ENCODE measurements around the gene HNF1B. TPM values are rescaled to one million over a fixed set of nuclear protein-coding genes. Genes with fewer than 3 reads are reported as not detected.

The HNF1B gene
- total and polyA plus RNA-seq, 4 donors = 4.1 to 18.9 (median 12.4) TPM

- Histone ChIP-seq H3K4me3 (no peak overlapping the region), H3K9me3 (ENCODE audit: control insufficient read depth in 4 of 4, insufficient read depth in 3 of 4, low read length in 3 of 4) (peaks cover 0 to 4% (median 0%) of the 10 kb centered on the region in 4 donors), H3K27me3 (ENCODE audit: control insufficient read depth in 3 of 3, insufficient read depth in 3 of 3, low read length in 2 of 3) (no peaks in the 10 kb centered on the region), H3K4me1 (ENCODE audit: control insufficient read depth in 5 of 5, insufficient read depth in 5 of 5, low read length in 5 of 5) (peaks cover 0 to 13% (median 4%) of the 10 kb centered on the region in 5 donors), H3K9ac (ENCODE audit: insufficient read depth in 1 of 2, low read length in 2 of 2) (no peak overlapping the region), H3K27ac (ENCODE audit: low read depth in 1 of 2, low read length in 1 of 2) (no peak overlapping the region), H3K36me3 (ENCODE audit: control insufficient read depth in 4 of 4, insufficient read depth in 4 of 4, low read length in 4 of 4) (no peaks in the 10 kb centered on the region)
- DNase-seq = no peak
- no peak for TF ChIP-seq CTCF (IDR thresholded peaks at IDR 0.05; ENCODE audit: control extremely low read depth, extremely low read depth)
- WGBS, 2 donors = 31 to 51% methylated on average over 6 of the region's 6 CpGs
- no peak for ATAC-seq (ENCODE audit: insufficient read depth, low FRiP score)
Observed at GRCh38 chr17:37766971-37767370, 22.1 kb upstream of the HNF1B start.

GRCh38 chr17:37764383-37764782 is 19.5 kb upstream of the HNF1B start:
- Histone ChIP-seq H3K4me1 (ENCODE audit: control insufficient read depth in 5 of 5, insufficient read depth in 5 of 5, low read length in 5 of 5) (peaks cover 0 to 13% (median 4%) of the 10 kb centered on the region in 5 donors), H3K36me3 (ENCODE audit: control insufficient read depth in 4 of 4, insufficient read depth in 4 of 4, low read length in 4 of 4) (no peaks in the 10 kb centered on the region), H3K9ac (ENCODE audit: insufficient read depth in 1 of 2, low read length in 2 of 2) (no peak overlapping the region), H3K4me3 (no peak overlapping the region), H3K9me3 (ENCODE audit: control insufficient read depth in 4 of 4, insufficient read depth in 3 of 4, low read length in 3 of 4) (peaks cover 0 to 4% (median 0%) of the 10 kb centered on the region in 4 donors), H3K27me3 (ENCODE audit: control insufficient read depth in 3 of 3, insufficient read depth in 3 of 3, low read length in 2 of 3) (no peaks in the 10 kb centered on the region), H3K27ac (ENCODE audit: low read depth in 1 of 2, low read length in 1 of 2) (no peak overlapping the region)
- TF ChIP-seq CTCF (IDR thresholded peaks at IDR 0.05; ENCODE audit: control extremely low read depth, extremely low read depth) = no peak
- ATAC-seq (ENCODE audit: insufficient read depth, low FRiP score) = no peak
- WGBS, 2 donors = 59 to 64% methylated on average over 3 of the region's 3 CpGs
- DNase-seq = no peak

GRCh38 chr17:37762666-37763065 is 17.8 kb upstream of the HNF1B start:
- no peak overlapping the region for H3K27ac ChIP-seq (ENCODE audit: low read depth in 1 of 2, low read length in 1 of 2)
- H3K9me3 ChIP-seq (ENCODE audit: control insufficient read depth in 4 of 4, insufficient read depth in 3 of 4, low read length in 3 of 4) = no peaks in the 10 kb centered on the region
- H3K9ac ChIP-seq (ENCODE audit: insufficient read depth in 1 of 2, low read length in 2 of 2) = no peak overlapping the region
- no peaks in the 10 kb centered on the region for H3K36me3 ChIP-seq (ENCODE audit: control insufficient read depth in 4 of 4, insufficient read depth in 4 of 4, low read length in 4 of 4)
- 65 to 74% methylated on average over 7 of the region's 7 CpGs for WGBS, 2 donors
- DNase-seq (peak; percentile 22 to 78 (median 73)), ATAC-seq (ENCODE audit: insufficient read depth, low FRiP score) (no peak)
- H3K27me3 ChIP-seq (ENCODE audit: control insufficient read depth in 3 of 3, insufficient read depth in 3 of 3, low read length in 2 of 3) = peaks cover 0 to 5% (median 0%) of the 10 kb centered on the region in 3 donors
- H3K4me1 ChIP-seq (ENCODE audit: control insufficient read depth in 5 of 5, insufficient read depth in 5 of 5, low read length in 5 of 5) = peaks cover 0 to 13% (median 4%) of the 10 kb centered on the region in 5 donors
- TF ChIP-seq CTCF (IDR thresholded peaks at IDR 0.05; ENCODE audit: control extremely low read depth, extremely low read depth) = no peak
- no peak overlapping the region for H3K4me3 ChIP-seq

- no peak for ATAC-seq (ENCODE audit: insufficient read depth, low FRiP score)
- peaks cover 0 to 5% (median 0%) of the 10 kb centered on the region in 3 donors for H3K27me3 ChIP-seq (ENCODE audit: control insufficient read depth in 3 of 3, insufficient read depth in 3 of 3, low read length in 2 of 3)
- H3K9ac ChIP-seq (ENCODE audit: insufficient read depth in 1 of 2, low read length in 2 of 2) = no peak overlapping the region
- DNase-seq = no peak
- H3K4me1 ChIP-seq (ENCODE audit: control insufficient read depth in 5 of 5, insufficient read depth in 5 of 5, low read length in 5 of 5) = peaks cover 0 to 13% (median 4%) of the 10 kb centered on the region in 5 donors
- H3K27ac ChIP-seq (ENCODE audit: low read depth in 1 of 2, low read length in 1 of 2) = no peak overlapping the region
- 92 to 95% methylated on average over 4 of the region's 4 CpGs for WGBS, 2 donors
- no peaks in the 10 kb centered on the region for H3K9me3 ChIP-seq (ENCODE audit: control insufficient read depth in 4 of 4, insufficient read depth in 3 of 4, low read length in 3 of 4)
- TF ChIP-seq CTCF (IDR thresholded peaks at IDR 0.05; ENCODE audit: control extremely low read depth, extremely low read depth) = no peak
- no peak overlapping the region for H3K4me3 ChIP-seq
- H3K36me3 ChIP-seq (ENCODE audit: control insufficient read depth in 4 of 4, insufficient read depth in 4 of 4, low read length in 4 of 4) = no peaks in the 10 kb centered on the region
Observed at GRCh38 chr17:37761961-37762360, 17.1 kb upstream of the HNF1B start.

Data from lung (tissue), 12 donors.